ENCODE results near the gene ZFR2. TPM values are rescaled to one million over a fixed set of nuclear protein-coding genes. Genes with fewer than 3 reads are reported as not detected.

Gene ZFR2
- total and polyA plus RNA-seq, 10 of the 15 experiments (the other 5 are each of a cell fraction or from before 2014, with no cell fraction given), result 0.18 TPM; not detected in 9

DNA sequence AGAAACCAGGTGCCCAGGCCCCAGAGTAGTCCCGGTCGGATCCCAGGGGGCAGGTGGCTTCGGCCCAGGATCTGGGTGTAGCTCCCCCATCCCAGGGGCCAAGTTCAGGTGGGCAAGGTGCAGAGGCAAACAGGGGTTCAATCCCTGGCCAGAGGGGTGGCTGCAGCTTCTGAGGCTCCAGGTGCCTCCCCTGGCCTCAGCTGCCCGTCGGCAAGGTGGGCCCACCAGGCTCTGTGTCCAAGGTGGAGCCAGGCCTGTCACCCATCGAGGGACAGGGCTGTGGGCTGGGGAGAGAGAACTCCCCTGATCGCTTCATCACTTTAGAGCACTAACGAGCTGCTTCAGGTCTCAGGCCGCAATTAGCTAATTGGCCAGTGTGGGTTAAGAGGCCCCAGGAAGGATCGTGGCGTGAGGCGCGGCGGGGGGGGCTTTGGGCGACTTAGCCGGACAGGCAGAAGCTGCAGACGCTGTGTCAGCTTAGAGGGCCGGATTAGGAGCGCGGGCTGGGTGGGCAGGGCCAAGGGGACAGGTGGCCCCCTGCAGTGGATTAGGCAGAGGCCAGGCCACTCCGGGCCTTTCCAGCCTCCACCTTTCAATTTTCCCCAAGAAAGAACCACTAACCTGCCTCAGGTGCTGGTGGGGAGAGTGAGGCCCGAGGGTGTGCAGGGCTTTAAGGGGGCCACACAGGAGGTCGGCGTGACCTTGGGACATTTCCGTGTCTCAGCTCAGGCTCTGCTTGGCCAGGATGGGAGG lies 94.0 kb downstream of the ZFR2 start:
- Histone ChIP-seq H2AFZ (ENCODE audit: control insufficient read depth, low read depth, low read length) (no peak overlapping the region), H3K4me2 (ENCODE audit: control insufficient read depth, insufficient read depth) (no peak overlapping the region), H3K36me3 (ENCODE audit: control insufficient read depth in 2 of 2, insufficient read depth in 2 of 2, low read length in 1 of 2) (no peaks in the 10 kb centered on the region), H3K79me2 (ENCODE audit: control insufficient read depth, insufficient read depth, low read length) (no peaks in the 10 kb centered on the region), H3K27me3 (replicated peaks in 1 of 2; ENCODE audit: control insufficient read depth in 2 of 2, insufficient read depth in 2 of 2, low read length in 1 of 2) (no peaks in the 10 kb centered on the region), H3K27ac (ENCODE audit: control insufficient read depth, insufficient read depth) (no peak overlapping the region), H3K4me1 (ENCODE audit: control insufficient read depth, insufficient read depth, low read length) (no peaks in the 10 kb centered on the region), H3K4me3 (no peak overlapping the region), H3K9ac (ENCODE audit: control insufficient read depth, insufficient read depth, low read length) (no peak overlapping the region), H3K9me3 (replicated peaks; ENCODE audit: control insufficient read depth, insufficient read depth, low read length) (no peaks in the 10 kb centered on the region; the same call in 2 of the 3 replicates), H4K20me1 (ENCODE audit: control insufficient read depth, insufficient read depth) (no peaks in the 10 kb centered on the region)
- CTCF ChIA-PET, result no interaction called here
- RAD21 ChIA-PET (ENCODE audit: unreplicated experiment), result no interaction called here
- DNase-seq (ENCODE audit: low read depth, low spot score) (no peak), ATAC-seq (no peak), FAIRE-seq (no peak)
- intact Hi-C loops (cut with micrococcal nuclease; ENCODE audit: unreplicated experiment), result no loop called here
- SMC1A ChIA-PET (ENCODE audit: uncharacterized antibody, unreplicated experiment), result no interaction called here
- no TSS peak for BruUV-seq (replicated peaks)
- POLR2A ChIA-PET, result interaction anchor here (0.8 kb wide), 1 partner anchor 11 kb away, joined by 3 read pairs; no protein-coding TSS in a partner anchor
- TF ChIP-seq ESRRA (IDR thresholded peaks at IDR 0.05; ENCODE audit: low read length), result no peak
- TF ChIP-seq, protein P1, sequence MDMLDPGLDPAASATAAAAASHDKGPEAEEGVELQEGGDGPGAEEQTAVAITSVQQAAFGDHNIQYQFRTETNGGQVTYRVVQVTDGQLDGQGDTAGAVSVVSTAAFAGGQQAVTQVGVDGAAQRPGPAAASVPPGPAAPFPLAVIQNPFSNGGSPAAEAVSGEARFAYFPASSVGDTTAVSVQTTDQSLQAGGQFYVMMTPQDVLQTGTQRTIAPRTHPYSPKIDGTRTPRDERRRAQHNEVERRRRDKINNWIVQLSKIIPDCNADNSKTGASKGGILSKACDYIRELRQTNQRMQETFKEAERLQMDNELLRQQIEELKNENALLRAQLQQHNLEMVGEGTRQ (IDR thresholded peaks at IDR 0.05; ENCODE audit: borderline replicate concordance, low read depth, low read length), result no peak
- no peak for TF ChIP-seq ATF7 (IDR thresholded peaks at IDR 0.05; ENCODE audit: low read depth)
- no peak for TF ChIP-seq RCOR1 (conservative IDR thresholded peaks at IDR 0.05; ENCODE audit: low read depth, low read length)
- no peak for TF ChIP-seq STAT1 (conservative IDR thresholded peaks at IDR 0.05)
- in situ Hi-C loops (cut with MboI), result no loop called here
- WGBS (ENCODE audit: insufficient coverage, insufficient replicate concordance, low lambda C conversion rate, missing lambda C conversion rate), result 48% methylated on average over 25 of the region's 25 CpGs
